HepG2 (cell line): Measurements from ENCODE around the gene GPN1. TPM values are rescaled to one million over a fixed set of nuclear protein-coding genes. Genes with fewer than 3 reads are reported as not detected.

ENCODE experiments used
- ARID2 ChIP-seq: sonication (generic); formaldehyde crosslinking; IDR thresholded peaks from 2 replicates; pipeline ENCODE4 v1.8.1; 2022; ENCODE audit warnings: mild to moderate bottlenecking, missing genetic modification reagents, borderline replicate concordance
- ATAD3A ChIP-seq: sonication (generic); formaldehyde crosslinking; IDR thresholded peaks from 2 replicates; pipeline ENCODE4 v1.4.0; 2020; ENCODE audit warnings: missing genetic modification reagents
- ELF3 ChIP-seq: IDR thresholded peaks from 2 replicates; pipeline ENCODE4 v1.6.1; 2016; ENCODE audit warnings: missing genetic modification reagents, missing compliant biosample characterization
- FOSL2 ChIP-seq: sonication (generic); formaldehyde crosslinking; IDR thresholded peaks from 2 replicates; pipeline ENCODE4 v1.4.0; 2020; ENCODE audit warnings: missing genetic modification reagents
- HHEX ChIP-seq: IDR thresholded peaks from 2 replicates; pipeline ENCODE4 v1.6.1; 2016; ENCODE audit warnings: control low read depth
- HMG20B ChIP-seq: conservative IDR thresholded peaks from 2 replicates; pipeline ENCODE4 v1.6.1; 2016; ENCODE audit warnings: missing genetic modification reagents, missing compliant biosample characterization
- MAF1 ChIP-seq: sonication (generic); formaldehyde crosslinking; IDR thresholded peaks from 2 replicates; pipeline ENCODE4 v1.5.0; 2020; ENCODE audit warnings: missing genetic modification reagents, borderline replicate concordance
- NFATC3 ChIP-seq: sonication (generic); formaldehyde crosslinking; IDR thresholded peaks from 2 replicates; pipeline ENCODE4 v1.5.1; 2020; ENCODE audit warnings: mild to moderate bottlenecking, missing genetic modification reagents
- RXRA ChIP-seq: sonication (generic); formaldehyde crosslinking; IDR thresholded peaks from 2 replicates; pipeline ENCODE4 v1.5.1; 2020; ENCODE audit warnings: missing genetic modification reagents
- SETDB1 ChIP-seq: sonication (generic); formaldehyde crosslinking; IDR thresholded peaks from 2 replicates; pipeline ENCODE4 v1.5.1; 2020; ENCODE audit warnings: missing genetic modification reagents, mild to moderate bottlenecking, borderline replicate concordance
- TBP ChIP-seq: sonication (generic); formaldehyde crosslinking; IDR thresholded peaks from 2 replicates; pipeline ENCODE4 v1.5.0; 2020; ENCODE audit warnings: missing genetic modification reagents
- TBX2 ChIP-seq: sonication (generic); formaldehyde crosslinking; IDR thresholded peaks from 2 replicates; pipeline ENCODE4 v1.5.0; 2020; ENCODE audit warnings: missing genetic modification reagents, mild to moderate bottlenecking, borderline replicate concordance
- THYN1 ChIP-seq: sonication (generic); formaldehyde crosslinking; IDR thresholded peaks from 2 replicates; pipeline ENCODE4 v1.8.1; 2023; ENCODE audit warnings: low read depth, mild to moderate bottlenecking, moderate library complexity, missing genetic modification reagents, borderline replicate concordance
- ZFY ChIP-seq: sonication (generic); formaldehyde crosslinking; IDR thresholded peaks from 2 replicates; pipeline ENCODE4 v1.4.0; 2020; ENCODE audit warnings: missing genetic modification reagents
- ZNF207 ChIP-seq: fragments of 450-650 bp; IDR thresholded peaks from 2 replicates; pipeline ENCODE4 v1.6.1; 2016; ENCODE audit warnings: antibody characterized with exemption, borderline replicate concordance
- ZNF235 ChIP-seq: sonication (generic); formaldehyde crosslinking; IDR thresholded peaks from 2 replicates; pipeline ENCODE4 v1.8.1; 2023; ENCODE audit warnings: mild to moderate bottlenecking, missing genetic modification reagents, borderline replicate concordance
- ZNF383 ChIP-seq: sonication (generic); formaldehyde crosslinking; IDR thresholded peaks from 2 replicates; pipeline ENCODE4 v1.4.0; 2020; ENCODE audit warnings: missing genetic modification reagents, mild to moderate bottlenecking, borderline replicate concordance
- ZNF619 ChIP-seq: sonication (generic); formaldehyde crosslinking; IDR thresholded peaks from 2 replicates; pipeline ENCODE4 v1.4.0; 2020; ENCODE audit warnings: mild to moderate bottlenecking, missing genetic modification reagents
- ZNF672 ChIP-seq: sonication (generic); formaldehyde crosslinking; IDR thresholded peaks from 2 replicates; pipeline ENCODE4 v1.8.1; 2022; ENCODE audit warnings: missing genetic modification reagents
- ZSCAN9 ChIP-seq: IDR thresholded peaks from 2 replicates; pipeline ENCODE4 v1.6.1; 2016; ENCODE audit warnings: borderline replicate concordance
- polyA plus RNA-seq, 8 experiments: library from polyadenylated mRNA; depleted of rRNA in 3 of 8; stranded (reverse) in 7 of 8; unstranded in 1 of 8; fragments of >200 nt; fragmentation: Illumina TruSeq in 4 of 8; extraction: Trizol in 4 of 8; gene quantifications; 2 replicates each; pipeline versions ENCODE4 v1.2.1 to v1.2.3, GENCODE V29; 2011 to 2016; ENCODE audit warnings: low read depth in 4 of 8, missing spikeins in 1 of 8, mixed read lengths in 1 of 8; ENCODE audit not compliant: insufficient read depth in 1 of 8
- total RNA-seq, 5 experiments: library from RNA; depleted of rRNA; stranded (reverse); fragments of >200 nt; fragmentation: Illumina TruSeq; extraction: Trizol; gene quantifications; 2 replicates each; pipeline ENCODE4 v1.2.3, GENCODE V29; 2016; ENCODE audit warnings: low read depth in 1 of 5
- TF ChIP-seq, protein P1 (sequence below): sonication (generic); formaldehyde crosslinking; IDR thresholded peaks from 2 replicates; pipeline ENCODE4 v1.4.0; 2020; ENCODE audit warnings: missing genetic modification reagents
- TF ChIP-seq, protein P2 (sequence below): sonication (generic); formaldehyde crosslinking; IDR thresholded peaks from 2 replicates; pipeline ENCODE4 v1.4.0; 2020; ENCODE audit warnings: missing genetic modification reagents
- TF ChIP-seq, protein P3 (sequence below): IDR thresholded peaks from 2 replicates; pipeline ENCODE4 v1.6.1; 2016; ENCODE audit warnings: missing genetic modification reagents, missing compliant biosample characterization
- TF ChIP-seq, protein P4 (sequence below): IDR thresholded peaks from 2 replicates; pipeline ENCODE4 v1.6.1; 2016; ENCODE audit warnings: low read depth, borderline replicate concordance
- TF ChIP-seq, protein P5 (sequence below): sonication (generic); formaldehyde crosslinking; IDR thresholded peaks from 2 replicates; pipeline ENCODE4 v1.5.0; 2020; ENCODE audit warnings: mild to moderate bottlenecking, missing genetic modification reagents, moderate library complexity

GPN1 gene
- total and polyA plus RNA-seq, 2 of the 13 experiments (the other 11 are each of a cell fraction or from before 2014, with no cell fraction given), result 54.5 to 62.7 TPM

DNA sequence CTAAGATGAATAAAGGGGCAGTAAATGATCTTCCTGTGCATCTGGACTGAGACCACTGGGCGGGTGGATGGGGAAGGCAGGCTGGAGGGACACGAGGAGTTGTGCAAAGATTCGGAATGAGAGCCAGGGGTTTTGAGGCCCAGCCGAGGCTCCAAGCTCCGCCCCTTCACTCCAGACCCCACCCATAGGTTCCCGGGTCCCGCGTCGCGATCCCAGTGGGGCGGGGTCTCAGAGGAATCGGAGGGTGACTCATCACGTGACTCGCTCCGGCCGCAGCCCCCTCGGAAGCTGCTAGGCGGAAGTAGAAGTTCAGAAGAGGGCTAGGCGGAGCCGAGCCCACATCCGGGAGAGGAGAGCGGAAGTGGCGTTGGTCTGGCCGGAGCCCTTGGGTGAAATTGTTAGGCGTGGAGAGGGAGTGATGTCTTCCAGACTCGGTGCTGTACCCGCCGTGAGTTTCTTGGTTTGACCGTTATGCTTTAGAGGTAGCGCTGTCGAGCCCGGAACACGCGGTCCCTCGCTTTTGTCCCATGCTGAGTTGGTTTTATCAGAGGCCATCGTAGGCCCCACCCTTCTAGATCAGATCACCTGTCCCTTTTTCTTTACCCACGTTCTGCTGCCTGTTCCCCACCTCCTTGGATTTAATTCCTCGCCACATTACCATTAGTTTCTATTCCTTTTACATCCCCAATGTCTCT is 46.0 kb upstream of the GPN1 start, which contains the start of gene ZNF512 (continued):
- 0 out of 2 replicates have a peak, but pooled peaks have one; percentile 61 for TF ChIP-seq THYN1 (CRISPR knock-in tag)
- TF ChIP-seq ZSCAN9, result peak; percentile 57; the same call in 1 of the 2 replicates
- no peak for TF ChIP-seq ATAD3A (CRISPR knock-in tag)
- TF ChIP-seq MAF1 (CRISPR knock-in tag), result no peak
- TF ChIP-seq ZNF619 (CRISPR knock-in tag), result no peak
- TF ChIP-seq, protein P1, sequence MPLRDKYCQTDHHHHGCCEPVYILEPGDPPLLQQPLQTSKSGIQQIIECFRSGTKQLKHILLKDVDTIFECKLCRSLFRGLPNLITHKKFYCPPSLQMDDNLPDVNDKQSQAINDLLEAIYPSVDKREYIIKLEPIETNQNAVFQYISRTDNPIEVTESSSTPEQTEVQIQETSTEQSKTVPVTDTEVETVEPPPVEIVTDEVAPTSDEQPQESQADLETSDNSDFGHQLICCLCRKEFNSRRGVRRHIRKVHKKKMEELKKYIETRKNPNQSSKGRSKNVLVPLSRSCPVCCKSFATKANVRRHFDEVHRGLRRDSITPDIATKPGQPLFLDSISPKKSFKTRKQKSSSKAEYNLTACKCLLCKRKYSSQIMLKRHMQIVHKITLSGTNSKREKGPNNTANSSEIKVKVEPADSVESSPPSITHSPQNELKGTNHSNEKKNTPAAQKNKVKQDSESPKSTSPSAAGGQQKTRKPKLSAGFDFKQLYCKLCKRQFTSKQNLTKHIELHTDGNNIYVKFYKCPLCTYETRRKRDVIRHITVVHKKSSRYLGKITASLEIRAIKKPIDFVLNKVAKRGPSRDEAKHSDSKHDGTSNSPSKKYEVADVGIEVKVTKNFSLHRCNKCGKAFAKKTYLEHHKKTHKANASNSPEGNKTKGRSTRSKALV (CRISPR knock-in tag), result peak; percentile 85; the same call in 1 of the 2 replicates
- TF ChIP-seq TBP (CRISPR knock-in tag), result no peak
- TF ChIP-seq, protein P2, sequence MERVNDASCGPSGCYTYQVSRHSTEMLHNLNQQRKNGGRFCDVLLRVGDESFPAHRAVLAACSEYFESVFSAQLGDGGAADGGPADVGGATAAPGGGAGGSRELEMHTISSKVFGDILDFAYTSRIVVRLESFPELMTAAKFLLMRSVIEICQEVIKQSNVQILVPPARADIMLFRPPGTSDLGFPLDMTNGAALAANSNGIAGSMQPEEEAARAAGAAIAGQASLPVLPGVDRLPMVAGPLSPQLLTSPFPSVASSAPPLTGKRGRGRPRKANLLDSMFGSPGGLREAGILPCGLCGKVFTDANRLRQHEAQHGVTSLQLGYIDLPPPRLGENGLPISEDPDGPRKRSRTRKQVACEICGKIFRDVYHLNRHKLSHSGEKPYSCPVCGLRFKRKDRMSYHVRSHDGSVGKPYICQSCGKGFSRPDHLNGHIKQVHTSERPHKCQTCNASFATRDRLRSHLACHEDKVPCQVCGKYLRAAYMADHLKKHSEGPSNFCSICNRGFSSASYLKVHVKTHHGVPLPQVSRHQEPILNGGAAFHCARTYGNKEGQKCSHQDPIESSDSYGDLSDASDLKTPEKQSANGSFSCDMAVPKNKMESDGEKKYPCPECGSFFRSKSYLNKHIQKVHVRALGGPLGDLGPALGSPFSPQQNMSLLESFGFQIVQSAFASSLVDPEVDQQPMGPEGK (CRISPR knock-in tag), result peak; percentile 69; the same call in 1 of the 2 replicates
- 0 out of 2 replicates have a peak, but pooled peaks have one; percentile 15 for TF ChIP-seq HHEX (CRISPR knock-in tag)
- TF ChIP-seq HMG20B, result 0 out of 2 replicates have a peak, but pooled peaks have one; percentile 37
- TF ChIP-seq ARID2 (CRISPR knock-in tag), result 0 out of 2 replicates have a peak, but pooled peaks have one; percentile 69
- TF ChIP-seq, protein P3, sequence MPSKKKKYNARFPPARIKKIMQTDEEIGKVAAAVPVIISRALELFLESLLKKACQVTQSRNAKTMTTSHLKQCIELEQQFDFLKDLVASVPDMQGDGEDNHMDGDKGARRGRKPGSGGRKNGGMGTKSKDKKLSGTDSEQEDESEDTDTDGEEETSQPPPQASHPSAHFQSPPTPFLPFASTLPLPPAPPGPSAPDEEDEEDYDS (CRISPR knock-in tag), result peak; percentile 98
- no peak for TF ChIP-seq SETDB1 (CRISPR knock-in tag)
- TF ChIP-seq RXRA (CRISPR knock-in tag), result peak; percentile 65
- TF ChIP-seq ELF3 (CRISPR knock-in tag), result peak; percentile 98
- peak; percentile 71; the same call in 1 of the 2 replicates for TF ChIP-seq TBX2
- TF ChIP-seq, protein P4, sequence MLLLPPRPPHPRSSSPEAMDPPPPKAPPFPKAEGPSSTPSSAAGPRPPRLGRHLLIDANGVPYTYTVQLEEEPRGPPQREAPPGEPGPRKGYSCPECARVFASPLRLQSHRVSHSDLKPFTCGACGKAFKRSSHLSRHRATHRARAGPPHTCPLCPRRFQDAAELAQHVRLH (CRISPR knock-in tag), result peak; percentile 93; the same call in 1 of the 2 replicates
- TF ChIP-seq, protein P5, sequence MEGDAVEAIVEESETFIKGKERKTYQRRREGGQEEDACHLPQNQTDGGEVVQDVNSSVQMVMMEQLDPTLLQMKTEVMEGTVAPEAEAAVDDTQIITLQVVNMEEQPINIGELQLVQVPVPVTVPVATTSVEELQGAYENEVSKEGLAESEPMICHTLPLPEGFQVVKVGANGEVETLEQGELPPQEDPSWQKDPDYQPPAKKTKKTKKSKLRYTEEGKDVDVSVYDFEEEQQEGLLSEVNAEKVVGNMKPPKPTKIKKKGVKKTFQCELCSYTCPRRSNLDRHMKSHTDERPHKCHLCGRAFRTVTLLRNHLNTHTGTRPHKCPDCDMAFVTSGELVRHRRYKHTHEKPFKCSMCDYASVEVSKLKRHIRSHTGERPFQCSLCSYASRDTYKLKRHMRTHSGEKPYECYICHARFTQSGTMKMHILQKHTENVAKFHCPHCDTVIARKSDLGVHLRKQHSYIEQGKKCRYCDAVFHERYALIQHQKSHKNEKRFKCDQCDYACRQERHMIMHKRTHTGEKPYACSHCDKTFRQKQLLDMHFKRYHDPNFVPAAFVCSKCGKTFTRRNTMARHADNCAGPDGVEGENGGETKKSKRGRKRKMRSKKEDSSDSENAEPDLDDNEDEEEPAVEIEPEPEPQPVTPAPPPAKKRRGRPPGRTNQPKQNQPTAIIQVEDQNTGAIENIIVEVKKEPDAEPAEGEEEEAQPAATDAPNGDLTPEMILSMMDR, result peak; percentile 25; the same call in 1 of the 2 replicates
- no peak for TF ChIP-seq ZNF383
- TF ChIP-seq ZNF672, result no peak
- peak; percentile 94 for TF ChIP-seq ZFY (CRISPR knock-in tag)
- TF ChIP-seq ZNF207, result peak; percentile 90; the same call in 1 of the 2 replicates
- TF ChIP-seq FOSL2 (CRISPR knock-in tag), result peak; percentile 72
- TF ChIP-seq NFATC3, result no peak
- peak; percentile 75; the same call in 1 of the 2 replicates for TF ChIP-seq ZNF235 (CRISPR knock-in tag)
